CD4-positive, alpha-beta T cell treated with Interleukin-21 for 1 hour (primary cell): ENCODE measurements around the gene ISYNA1.
"Not testable (repeated sequence)": the region's sequence is repeated elsewhere in the genome, so short reads cannot be mapped to it uniquely, and the experiment has no call there.

Source experiments
- DNase-seq: peaks from one replicate; pipeline ENCODE4 v3.0.0-alpha.2; 2020

ISYNA1 gene

DNA sequence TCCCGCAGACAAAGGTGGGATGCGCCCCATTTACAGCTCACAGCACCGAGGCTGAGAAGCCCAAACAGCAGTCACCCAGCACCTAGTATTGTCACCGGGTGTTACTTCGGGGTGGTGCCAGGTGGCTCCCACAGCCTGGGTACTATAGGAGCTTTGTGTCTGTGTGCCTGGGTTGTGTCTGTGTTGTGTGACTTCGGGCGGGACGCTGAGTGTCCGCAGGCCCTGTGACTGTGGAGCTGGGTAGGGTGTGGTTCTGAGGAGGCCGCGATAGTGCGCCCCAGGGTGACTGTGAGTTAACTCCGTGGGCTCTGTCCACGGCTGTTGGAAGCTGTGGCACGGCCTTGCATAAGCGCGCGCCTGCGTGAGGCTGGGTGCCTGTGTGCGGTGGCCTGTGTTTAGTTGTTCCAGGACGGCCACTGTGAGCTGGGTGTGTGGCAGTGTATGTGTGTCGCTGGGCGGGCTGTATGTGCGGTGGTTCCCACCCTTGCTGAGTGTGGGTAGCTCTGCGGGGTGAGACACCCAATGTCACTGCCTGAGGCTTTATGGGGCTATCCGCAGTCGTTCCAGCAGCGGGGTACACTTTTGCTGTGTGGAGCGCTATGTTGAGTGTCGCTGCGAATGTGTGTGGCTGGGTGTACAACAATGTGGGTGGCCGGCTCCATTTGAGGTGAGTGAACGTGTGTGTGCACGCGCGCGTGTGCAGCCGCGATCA is 19.3 kb downstream of the ISYNA1 start:
- DNase-seq, result peak; percentile 66

DNA sequence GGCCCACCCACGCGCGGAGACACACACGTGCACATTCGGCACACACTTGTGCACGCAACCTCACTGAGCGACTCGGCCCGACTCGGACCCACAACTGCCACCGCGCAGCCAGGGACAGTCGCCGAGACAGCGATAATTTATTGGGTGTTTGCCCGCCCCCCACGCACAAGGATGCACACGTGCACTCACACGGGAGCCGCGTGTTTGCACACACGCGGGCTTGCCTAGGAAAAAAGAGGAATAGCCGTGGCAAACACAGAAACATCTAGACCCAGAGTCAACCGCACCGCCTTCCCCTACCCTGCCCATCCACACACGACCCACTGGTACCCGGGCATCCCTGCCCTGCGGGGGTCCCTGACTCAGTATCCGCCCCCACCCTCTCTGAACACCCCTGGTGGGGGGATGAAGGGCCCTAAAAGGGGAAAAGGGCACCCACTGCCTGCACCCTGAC is 19.9 kb downstream of the ISYNA1 start:
- DNase-seq, result no peak

GRCh38 chr19:18417250-18418028 is 20.5 kb downstream of the ISYNA1 start:
- peak; percentile 54 for DNase-seq

- DNase-seq, result peak; percentile 87
Measured at GRCh38 chr19:18416778-18417249, 21.1 kb downstream of the ISYNA1 start.

DNA sequence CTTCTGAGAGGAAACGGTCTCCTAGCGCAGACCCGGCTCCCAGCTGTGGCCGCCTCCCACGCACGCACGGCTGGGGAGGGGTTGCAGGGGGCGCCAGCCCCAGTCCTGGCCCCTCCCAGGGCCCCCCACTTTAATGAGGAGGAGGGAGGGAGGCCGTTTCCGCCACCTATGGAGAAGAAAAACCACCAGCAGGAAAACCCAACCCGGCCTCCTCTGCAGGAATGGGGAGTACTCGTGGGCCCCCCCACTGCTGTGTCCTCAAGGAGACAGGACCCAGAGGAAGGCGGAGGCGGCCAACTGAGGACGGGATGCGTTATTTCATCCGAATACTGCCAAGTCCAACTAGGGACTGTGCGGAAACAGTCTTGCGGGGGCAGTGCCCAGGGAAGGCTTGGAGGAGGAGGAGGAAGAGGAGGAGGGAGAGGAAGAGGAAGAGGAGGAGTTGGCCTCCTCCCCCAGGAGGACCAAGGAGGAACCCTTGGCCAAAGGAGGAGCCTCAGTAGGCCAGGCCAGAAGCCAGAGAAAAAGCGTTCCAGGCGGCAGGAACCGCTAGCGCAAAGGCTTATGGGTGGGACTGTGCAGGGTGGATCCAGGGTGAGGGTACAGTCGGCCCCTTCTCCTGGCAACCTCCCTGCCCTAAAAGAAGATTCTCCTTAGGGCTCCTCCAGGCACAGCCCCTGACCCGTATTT is 22.6 kb downstream of the ISYNA1 start:
- DNase-seq, result no peak

DNA sequence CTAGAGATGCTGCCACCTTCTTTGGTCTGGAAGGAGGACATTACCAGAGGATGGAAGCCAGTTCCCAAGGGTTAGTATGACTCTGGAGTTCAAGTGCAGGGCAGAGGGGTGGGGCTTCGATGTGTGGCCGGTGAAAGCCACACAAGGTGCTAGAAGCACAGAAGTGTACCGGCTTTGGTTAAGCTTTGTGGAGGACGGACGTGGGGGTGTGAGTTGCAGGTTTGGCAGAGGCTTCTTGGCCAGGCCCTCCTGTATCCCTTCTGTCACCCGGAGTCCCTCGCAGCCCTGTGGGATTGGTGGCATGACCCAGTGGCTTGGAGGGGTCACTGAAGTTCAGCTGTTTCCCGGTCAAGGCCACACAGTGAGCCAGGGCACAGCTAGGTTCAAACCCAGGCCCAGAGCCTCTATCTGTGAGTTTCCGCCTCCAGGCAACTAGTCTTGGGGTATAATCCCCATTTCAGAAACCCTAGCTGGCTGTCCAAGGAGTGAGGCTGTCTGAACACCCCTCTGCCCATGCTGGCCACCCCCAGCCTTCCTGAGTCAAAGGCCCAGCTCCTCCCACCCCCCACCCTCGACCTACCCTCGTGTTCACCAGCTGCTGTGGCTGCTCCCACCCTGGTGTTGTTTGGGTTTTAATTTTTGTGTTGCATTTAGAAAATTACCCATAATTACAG is 23.3 kb downstream of the ISYNA1 start:
- DNase-seq, result no peak

GRCh38 chr19:18412610-18413239 is 25.2 kb downstream of the ISYNA1 start:
- DNase-seq, result no peak

DNA sequence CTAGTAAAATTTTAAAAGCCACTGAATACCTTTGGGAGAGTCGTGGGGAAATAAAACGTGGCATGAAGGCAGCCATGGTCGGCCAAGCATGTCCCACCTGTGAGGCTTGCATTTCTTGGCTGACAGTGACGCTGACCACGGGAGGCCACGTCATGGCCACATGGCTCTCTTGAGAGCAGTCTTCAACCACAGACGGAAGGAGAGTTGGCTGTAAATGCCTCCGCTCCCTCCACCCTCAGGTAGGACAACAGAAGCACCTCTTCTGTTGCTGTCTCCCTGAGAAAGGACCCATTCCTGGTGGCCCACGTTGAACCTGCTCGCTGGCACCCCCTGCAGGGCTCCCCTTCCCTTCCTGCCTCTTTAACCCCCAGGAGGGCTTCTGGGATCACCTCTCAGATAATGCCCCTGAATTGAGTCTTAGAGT is 29.9 kb downstream of the ISYNA1 start:
- no peak for DNase-seq

- DNase-seq, result no peak
Measured at GRCh38 chr19:18406749-18407148, 31.2 kb downstream of the ISYNA1 start.

GRCh38 chr19:18405754-18406153 is 32.2 kb downstream of the ISYNA1 start:
- not testable (repeated sequence) for DNase-seq

DNA sequence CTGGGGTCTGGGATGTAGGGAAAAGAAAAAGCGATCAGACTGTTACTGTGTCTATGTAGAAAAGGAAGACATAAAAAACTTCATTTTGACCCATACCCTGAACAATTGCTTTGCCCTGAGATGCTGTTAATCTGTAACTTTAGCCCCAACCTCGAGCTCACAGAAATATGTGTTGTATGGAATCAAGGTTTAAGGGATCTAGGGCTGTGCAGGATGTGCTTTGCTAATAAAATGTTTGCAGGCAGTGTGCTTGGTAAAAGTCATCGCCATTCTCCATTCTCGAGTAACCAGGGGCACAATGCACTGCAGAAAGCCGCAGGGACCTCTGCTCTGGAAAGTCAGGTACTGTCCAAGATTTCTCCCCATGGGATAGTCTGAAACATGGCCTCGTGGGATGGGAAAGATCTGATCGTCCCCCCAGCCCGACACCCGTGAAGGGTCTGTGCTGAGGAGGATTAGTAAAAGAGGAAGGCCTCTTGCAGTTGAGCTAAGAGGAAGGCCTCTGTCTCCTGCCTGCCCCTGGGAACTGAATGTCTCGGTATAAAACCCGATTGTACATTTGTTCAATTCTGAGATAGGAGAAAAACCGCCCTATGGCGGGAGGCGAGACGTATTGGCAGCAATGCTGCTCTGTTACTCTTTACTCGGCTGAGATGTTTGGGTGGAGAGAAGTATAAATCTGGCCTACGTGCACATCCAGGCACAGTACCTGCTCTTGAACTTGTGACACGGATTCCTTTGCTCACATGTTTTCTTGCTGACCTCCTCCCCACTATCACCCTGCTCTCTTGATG is 35.3 kb downstream of the ISYNA1 start:
- not testable (repeated sequence) for DNase-seq

- DNase-seq, result peak; percentile 47
Measured at GRCh38 chr19:18401580-18402112, 36.3 kb downstream of the ISYNA1 start.

DNA sequence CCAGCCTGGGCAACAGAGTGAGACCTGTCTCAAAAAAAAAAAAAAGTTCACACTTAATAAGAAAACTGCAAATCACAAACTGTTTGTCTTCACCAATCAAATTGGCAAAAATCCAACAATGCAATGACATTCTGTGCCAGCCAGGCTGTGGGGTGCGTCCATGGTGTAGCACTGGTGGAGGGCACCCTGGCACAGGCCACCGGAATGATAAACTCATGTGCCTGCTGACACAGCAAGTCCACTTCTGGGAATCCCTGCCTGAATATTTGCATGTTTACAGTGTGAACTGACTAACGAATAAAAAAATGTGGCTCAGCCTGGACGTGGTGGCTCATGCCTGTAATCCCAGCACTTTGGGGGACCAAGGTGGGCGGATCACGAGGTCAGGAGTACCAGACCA is 38.9 kb downstream of the ISYNA1 start:
- DNase-seq, result no peak

DNA sequence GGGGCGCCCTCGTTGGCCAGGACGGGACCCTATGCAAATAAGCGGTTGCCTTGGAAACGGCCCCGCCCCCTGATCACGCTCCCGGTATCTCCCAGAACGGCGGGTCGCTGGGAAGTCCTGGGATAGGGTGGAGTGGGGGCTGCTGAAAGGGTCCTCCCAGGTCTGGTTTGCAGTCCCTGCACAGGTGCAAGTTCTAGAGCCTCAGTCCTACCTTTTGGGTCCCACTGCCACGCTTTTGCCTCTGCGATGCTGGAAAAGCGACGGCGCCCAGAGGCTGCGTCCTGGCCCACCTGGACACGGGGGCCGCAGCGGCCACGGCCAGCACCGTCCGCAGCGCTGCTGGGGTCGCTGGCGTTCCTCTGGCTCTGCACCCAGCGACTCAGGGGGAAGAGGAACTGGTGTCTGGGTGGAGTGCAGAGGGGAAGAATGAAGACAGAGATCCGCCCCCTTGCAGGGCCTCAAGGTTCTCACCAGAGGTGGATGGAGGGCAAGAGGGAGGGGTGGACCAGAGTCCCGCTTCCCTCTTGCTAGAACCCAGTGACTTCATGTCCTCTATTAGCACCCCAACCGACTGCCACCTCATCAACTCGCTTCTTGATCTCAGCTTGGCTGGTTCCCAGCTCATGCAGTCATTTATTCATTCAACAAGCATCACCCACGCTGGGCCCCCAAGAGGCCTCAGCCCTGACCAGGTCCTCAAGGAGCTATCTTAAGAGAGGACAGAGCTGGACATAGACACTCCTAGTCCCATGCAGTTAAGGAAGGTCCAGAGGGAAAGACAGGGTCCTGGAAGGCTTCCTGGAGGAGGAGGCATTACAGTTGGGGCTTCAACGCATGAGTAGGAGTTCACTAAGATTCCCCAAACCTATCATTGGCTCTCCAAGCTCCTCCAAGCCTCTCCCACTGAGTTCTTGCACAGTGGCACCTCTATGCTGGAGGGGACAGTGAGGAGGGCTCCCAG is 40.4 kb downstream of the ISYNA1 start, which contains the start of gene LRRC25:
Gene LRRC25 (minus strand): TSS at position 381 of the 961 bp plus-strand sequence. CDS start 659 bp downstream, outside the sequence.
- DNase-seq, result peak; percentile 43

GRCh38 chr19:18396471-18397241 is 41.3 kb downstream of the ISYNA1 start:
- no peak for DNase-seq

DNA sequence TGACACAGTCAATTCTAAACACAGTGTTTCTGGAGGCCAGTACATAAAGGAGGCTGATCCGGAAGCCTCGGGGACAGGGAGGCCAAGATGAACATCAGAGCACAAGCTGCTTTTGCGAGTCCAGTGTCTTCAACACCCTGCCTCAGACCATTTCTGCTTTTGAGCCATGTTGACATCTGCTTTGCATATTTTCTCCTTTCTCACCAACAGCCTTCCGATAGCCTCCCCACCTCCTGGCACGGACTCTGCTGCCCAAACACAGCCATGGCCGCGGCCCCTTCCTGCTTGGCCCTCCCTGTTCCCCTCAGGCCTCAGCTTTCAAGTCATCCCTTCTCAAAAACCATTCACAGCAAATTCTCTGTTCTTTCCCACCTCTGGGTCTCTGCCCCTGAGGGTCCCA is 44.1 kb downstream of the ISYNA1 start:
- no peak for DNase-seq

GRCh38 chr19:18392926-18393325 is 45.0 kb downstream of the ISYNA1 start:
- DNase-seq, result no peak

GRCh38 chr19:18392417-18392816 is 45.5 kb downstream of the ISYNA1 start:
- peak; percentile 23 for DNase-seq

GRCh38 chr19:18391509-18392075 is 46.3 kb downstream of the ISYNA1 start:
- no peak for DNase-seq
